Putamen (tissue), 1 donor: Measurements from ENCODE around the gene PLCB4.

Experiments
- DNase-seq: peaks from one replicate; pipeline ENCODE4 v3.0.0-alpha.2; 2016; ENCODE audit warnings: low spot score

PLCB4 gene

DNA sequence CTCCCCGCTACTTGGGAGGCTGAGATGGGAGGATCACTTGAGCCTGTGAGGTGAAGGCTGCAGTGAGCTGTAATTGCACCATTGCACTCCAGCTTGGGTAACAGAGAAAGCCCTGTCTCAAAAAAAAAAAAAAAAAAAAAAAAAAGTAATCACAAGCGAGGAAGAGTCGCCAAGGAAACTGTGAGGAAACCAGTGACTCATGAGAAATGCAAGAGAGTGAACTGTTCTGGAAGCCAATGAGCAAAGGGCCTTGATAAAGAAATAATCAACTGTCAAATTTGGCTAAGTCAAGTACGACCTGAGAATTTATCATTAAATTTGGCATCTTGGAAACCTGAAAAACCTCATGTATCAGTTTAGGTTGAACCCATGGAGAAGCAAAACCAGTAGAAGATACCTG lies 429.4 kb downstream of the PLCB4 start:
- no peak for DNase-seq

DNA sequence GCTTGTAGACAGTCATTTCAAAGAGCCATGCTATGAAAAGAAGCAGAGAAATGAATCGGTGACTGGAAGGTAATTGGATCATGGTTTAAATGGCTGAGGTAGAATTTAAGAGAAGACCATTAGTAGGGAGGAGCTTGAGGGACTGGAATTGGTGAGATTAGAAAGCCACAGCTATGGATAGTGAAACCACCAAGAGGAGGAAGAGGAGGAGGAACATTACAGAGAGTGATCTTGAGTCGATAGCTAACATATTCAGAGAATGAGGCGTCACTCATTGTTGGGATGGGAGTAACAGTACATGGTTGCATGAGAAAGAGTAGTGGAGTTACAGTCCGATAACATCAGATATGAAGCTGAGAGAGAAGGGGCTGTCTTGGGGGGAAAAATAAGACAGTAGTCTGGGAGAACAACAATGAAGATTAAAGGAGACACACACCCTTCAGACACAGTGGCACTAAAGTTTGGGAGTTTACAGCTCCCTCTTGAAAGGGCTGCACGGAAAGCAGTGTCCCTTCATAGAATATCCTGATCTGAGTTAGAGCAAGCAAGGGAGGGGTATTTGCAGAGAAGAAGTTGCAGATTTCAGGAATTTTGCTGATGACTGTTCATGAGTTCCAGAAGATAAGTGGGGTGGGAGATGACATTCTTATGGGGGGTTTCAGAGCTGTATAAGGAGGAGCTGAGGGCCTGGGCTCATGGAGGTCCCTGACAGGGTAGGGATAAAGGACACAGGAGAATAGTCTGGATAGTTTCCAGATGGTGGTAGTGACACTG lies 430.4 kb downstream of the PLCB4 start:
- no peak for DNase-seq

DNA sequence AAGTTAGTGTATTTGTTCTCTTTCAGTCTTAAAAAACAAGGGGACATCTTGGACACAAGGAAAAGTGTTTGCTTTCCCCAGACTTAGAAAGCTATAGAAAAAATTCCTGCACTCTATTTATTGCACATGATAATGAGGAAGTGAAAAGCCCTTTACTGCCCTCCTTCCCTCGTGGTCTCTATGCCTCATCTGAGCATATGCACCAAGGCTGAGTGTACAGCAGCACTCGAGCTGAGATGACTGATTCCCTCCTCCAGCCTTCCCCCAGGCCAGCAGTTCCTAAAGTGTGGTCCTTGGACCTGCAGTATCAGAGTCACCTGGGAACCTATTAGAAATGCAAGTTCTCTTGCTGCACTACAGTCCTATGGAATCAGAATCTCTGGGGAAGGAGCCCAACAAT lies 431.2 kb downstream of the PLCB4 start:
- no peak for DNase-seq

GRCh38 chr20:9501473-9501872 lies 432.6 kb downstream of the PLCB4 start:
- DNase-seq, result no peak

GRCh38 chr20:9503526-9504245 lies 434.8 kb downstream of the PLCB4 start:
- no peak for DNase-seq

DNA sequence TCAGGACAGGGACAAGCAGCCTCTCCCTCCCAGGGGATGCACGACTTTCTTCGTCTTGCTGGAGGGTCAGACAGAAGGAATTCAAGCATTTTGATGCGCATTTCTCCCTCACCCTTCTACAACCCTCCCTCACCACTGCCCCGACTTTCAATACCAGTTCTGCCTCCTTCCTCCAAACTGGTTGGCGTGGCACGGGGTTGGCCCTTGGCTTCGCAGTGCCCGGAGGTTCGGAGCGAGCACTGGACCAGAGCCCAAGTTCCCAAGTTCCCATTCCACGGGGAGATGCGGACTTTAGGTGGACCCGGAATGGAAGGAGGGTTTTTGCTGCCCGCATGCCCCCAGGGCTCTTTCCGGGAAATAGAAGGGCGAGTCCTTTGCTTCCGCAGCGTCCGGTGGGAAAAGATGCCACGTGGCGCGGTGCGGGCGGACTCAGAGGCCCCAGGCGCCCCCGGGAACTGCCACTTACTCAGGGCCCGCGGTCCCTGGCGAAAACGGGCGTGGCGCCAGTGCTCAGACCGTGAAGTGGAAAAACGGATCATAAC lies 437.5 kb downstream of the PLCB4 start:
- DNase-seq, result no peak

- DNase-seq, result no peak
Observed at GRCh38 chr20:9506964-9507369, 438.1 kb downstream of the PLCB4 start.

DNA sequence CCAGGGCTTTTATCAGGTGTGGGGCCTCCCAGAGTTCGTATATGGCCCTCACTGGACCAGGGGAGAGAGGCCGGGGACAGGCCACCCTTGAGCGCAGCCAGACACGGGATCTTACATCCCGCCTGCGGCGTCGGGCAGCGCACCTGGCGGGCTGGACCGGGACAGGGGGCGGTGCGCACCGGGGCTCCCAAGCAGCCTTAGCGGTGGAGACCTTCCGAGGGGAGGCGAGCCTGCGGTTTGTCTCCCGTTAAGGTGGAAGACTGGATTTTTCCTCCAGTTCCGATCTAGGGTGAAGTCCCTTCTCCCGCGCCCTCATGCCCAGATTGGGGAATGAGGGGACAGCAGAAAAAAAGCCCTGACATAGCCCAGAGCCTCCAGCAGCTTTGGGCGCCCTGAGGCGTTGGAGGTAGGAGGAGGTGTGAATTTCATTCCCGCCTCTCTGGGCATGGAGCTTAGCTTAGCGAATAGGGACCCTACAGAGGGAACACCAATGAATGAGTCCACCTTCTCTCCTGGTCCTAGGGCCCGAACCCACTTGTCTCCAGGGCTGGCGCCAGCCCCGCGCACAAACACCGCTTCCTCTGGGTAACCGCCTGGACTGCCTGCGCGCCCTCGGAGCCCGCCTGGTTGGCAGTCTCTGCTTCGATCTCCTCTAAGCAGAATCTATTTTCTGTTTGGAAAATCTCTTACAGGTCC lies 438.8 kb downstream of the PLCB4 start:
- no peak for DNase-seq

GRCh38 chr20:9508240-9508661 lies 439.4 kb downstream of the PLCB4 start:
- no peak for DNase-seq

DNA sequence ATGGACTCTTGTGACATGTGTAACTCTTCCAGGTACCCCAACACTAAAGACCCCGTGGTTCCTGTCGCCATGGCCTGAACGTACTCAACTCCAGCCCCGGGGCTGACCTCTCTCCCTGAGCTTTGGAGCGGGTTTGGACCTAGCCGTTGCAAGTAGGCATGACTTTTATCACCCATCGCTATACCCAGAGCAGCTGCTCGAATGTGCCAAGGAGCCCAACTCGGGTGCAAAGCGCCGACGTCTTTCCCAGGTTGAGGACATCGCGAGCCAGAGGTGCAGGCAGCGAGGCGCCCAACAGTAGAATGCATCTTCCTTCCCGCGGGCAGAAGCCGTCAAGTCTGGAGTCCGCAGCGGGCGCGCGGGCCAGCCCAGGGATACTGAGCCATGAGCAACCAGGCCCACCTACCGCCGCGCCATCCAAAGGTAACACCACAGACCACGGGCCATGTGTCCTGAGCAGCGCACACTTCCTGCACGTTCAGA lies 439.9 kb downstream of the PLCB4 start:
- no peak for DNase-seq

- DNase-seq, result no peak
Observed at GRCh38 chr20:9509246-9509645, 440.4 kb downstream of the PLCB4 start.

DNA sequence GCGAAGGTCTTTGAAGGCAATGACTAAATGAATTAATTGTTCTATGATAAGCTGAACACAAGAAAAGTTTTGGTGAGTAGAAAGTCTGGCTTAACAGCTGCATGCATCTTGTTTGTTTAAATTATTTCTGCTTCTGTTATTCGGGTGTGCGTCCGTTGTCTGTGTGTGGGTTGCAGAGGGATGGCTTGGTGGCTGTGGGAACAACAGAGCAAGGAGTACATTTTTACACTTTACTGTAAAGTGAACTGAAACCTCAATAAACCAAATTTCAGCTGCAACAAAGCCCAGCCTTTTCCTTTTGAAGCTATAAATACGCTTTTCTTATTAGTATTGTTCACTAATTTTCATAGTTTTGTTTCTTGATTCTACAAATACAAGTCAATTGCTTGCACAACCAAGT lies 442.0 kb downstream of the PLCB4 start:
- no peak for DNase-seq

GRCh38 chr20:9514072-9514460 lies 445.2 kb downstream of the PLCB4 start:
- DNase-seq, result peak; percentile 60

DNA sequence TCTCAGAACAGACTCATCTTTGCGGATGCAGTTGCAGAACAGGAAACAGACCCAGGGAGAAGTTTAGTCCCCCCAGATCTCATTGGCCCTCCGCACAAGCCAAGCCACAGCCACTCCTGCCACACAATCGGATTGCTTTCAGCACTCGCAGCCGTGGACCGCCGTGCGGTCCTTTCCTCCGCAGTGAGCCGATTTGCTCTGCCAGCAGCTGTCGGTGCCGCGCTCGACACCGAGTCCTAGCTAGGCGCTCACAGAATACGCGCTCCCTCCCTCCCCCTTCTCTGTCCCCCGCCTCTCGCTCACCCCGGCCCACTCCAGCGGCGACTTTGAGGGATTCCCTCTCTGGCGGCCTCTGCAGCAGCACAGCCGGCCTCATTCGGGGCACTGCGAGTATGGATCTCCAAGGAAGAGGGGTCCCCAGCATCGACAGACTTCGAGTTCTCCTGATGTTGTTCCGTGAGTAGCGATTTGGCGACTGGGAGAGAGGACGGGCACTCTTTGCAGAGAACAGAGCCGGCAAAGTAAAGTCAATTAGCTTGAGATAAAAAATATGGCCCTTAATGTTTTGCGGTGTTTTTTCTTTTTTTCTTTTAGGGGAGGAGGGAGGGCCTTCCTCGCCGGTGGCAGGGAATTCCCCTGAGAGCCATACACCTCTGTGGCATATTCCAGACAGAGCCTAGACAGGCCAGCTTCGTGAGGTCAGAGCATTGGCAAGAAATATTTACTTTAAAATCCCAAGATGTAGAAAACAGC lies 445.8 kb downstream of the PLCB4 start, which contains the start of gene LAMP5:
Gene LAMP5 (plus strand): TSS at position 130 of the 753 bp plus-strand sequence. CDS start 263 bp downstream, at position 393.
- DNase-seq, result peak; percentile 56

DNA sequence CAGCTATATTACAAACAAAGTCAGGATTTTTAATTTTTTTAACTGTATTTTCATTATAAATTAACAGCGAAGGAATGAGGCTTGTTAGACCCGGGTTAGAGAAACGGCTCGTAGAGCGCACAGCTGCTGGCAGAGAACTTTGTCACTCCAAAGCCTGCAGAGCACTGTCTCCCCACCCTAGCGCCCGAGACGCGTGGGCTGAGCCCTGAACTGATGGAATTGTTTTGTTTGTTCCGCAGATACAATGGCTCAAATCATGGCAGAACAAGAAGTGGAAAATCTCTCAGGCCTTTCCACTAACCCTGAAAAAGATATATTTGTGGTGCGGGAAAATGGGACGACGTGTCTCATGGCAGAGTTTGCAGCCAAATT lies 446.3 kb downstream of the PLCB4 start:
- no peak for DNase-seq

GRCh38 chr20:9515741-9516233 lies 446.9 kb downstream of the PLCB4 start:
- DNase-seq, result no peak

DNA sequence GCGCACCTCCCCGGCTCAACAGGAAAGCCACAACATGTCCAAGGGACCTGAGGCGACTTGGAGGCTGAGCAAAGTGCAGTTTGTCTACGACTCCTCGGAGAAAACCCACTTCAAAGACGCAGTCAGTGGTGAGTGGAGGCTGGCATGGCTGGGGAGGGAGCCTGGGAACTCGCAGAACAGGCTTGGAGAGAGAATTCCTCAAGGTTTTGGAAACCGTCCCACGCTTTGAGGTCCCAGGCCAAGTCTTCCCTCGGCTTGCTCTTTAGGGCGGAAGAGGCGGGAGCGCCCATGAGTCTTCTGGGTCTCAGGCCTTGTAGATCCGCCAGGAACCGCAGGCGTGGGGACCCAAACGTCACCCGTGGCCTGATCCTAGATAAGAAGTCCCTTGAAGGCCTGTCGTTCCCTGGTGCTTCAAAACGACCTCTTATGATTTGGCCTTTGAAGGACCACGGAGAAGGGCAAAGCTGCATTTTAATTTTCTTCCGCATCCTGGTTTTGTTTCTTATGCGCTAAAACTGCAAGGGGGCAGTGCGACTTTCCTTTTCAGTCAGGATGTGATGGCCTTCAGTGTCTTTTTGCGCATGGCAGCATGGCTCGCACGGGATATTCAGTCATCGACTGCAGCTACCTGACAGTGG lies 447.5 kb downstream of the PLCB4 start:
- no peak for DNase-seq

- no peak for DNase-seq
Observed at GRCh38 chr20:9517297-9518162, 448.6 kb downstream of the PLCB4 start.

DNA sequence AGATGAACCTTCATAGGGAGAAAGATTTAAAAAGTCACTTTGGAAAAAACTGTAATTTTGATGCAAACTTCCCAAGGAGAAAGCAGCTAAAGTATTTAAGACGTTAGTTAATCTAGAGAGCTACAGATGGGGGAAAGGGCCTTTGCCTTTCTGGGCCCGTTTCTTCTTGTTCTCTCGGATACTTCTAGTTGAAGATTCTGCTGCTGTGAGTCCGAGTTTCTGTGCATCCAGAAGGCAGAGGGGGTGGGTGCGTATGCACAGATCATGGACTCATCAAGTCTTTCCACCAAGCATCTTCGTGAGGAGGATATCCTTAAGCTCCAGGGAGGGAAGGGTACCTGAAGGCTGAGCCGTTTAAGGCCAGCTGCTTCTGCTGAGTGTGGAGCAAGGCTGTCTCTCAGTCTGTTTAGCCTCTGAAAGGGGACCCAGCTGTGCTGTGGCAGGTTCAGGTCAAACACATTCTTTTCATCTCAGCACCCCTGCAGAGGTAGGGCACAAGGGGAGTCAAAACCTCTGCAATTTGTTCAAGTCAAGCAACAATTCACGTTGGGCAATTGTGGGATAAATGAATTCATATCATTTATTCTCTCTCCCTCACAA lies 449.8 kb downstream of the PLCB4 start:
- DNase-seq, result no peak

DNA sequence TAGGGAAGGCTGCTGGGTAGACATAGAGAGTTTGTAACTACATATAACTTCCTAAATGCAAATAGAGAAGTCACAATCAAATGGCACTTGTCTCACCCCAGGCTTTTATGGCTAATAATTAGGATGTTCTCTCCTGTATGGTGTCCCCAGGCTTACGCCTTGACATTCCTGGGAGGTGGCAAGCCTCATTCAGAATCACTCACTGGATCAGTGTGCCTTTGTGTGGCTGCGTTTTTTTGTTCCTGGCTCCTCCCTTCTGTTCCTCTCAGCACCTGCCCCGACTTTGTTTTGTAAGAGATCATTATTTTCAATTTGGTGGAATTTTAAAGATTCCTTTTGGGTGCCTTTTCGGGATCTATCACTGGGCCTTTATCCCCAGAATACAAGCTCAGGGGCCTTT lies 451.2 kb downstream of the PLCB4 start:
- no peak for DNase-seq
